Measurements from ENCODE around the gene PSD2. TPM values are rescaled to one million over a fixed set of nuclear protein-coding genes. Genes with fewer than 3 reads are reported as not detected.

The PSD2 gene
- total RNA-seq, 1 experiment from 2014 or later: 0.05 TPM

GRCh38 chr5:139848508-139849100, 53.0 kb downstream of the PSD2 start:
- H3K9me3 ChIP-seq (ENCODE audit: control insufficient read depth, insufficient read depth, low read depth, low read length): no peaks in the 10 kb centered on the region
- TF ChIP-seq POLR2AphosphoS5 (IDR thresholded peaks at IDR 0.05; ENCODE audit: low read depth, low read length): no peak
- TF ChIP-seq SIN3A (IDR thresholded peaks at IDR 0.05; ENCODE audit: borderline replicate concordance, insufficient read depth, low read depth, low read length): no peak
- no peak for TF ChIP-seq CTCF (IDR thresholded peaks at IDR 0.05)
- no peak for TF ChIP-seq REST (IDR thresholded peaks at IDR 0.05; ENCODE audit: insufficient read depth in 1 of 2, low read depth in 2 of 2, low read length in 1 of 2)
- no peak for TF ChIP-seq TCF7L2 (IDR thresholded peaks at IDR 0.05; ENCODE audit: low read depth, low read length)
- H3K36me3 ChIP-seq (ENCODE audit: control insufficient read depth, insufficient read depth, low read length): no peaks in the 10 kb centered on the region
- ChIA-PET CTCF (no interaction called here), POLR2A (no interaction called here)
- DNase-seq (ENCODE audit: low read depth, low spot score) (no peak), ATAC-seq (no peak)
- peak overlapping the region in 1 of 2 experiments; percentile 6; a peak in 1 of 4 replicates for H3K4me3 ChIP-seq (ENCODE audit: low read depth in 2 of 2, low read length in 2 of 2)
- no peak overlapping the region for H3K27ac ChIP-seq (ENCODE audit: low read length)
- BruUV-seq (replicated peaks): no TSS peak
- in situ Hi-C loops (cut with HindIII; ENCODE audit: low pct_unique_long_range_greater_than_20kb, low sequenced_read_pairs) (no loop called here), intact Hi-C loops (cut with micrococcal nuclease; ENCODE audit: unreplicated experiment) (no loop called here)
- no peaks in the 10 kb centered on the region for H3K4me1 ChIP-seq (ENCODE audit: control insufficient read depth, insufficient read depth, low read length)
- H3K27me3 ChIP-seq (ENCODE audit: control insufficient read depth, insufficient read depth, low read length): no peaks in the 10 kb centered on the region

- TF ChIP-seq TCF7L2 (IDR thresholded peaks at IDR 0.05; ENCODE audit: low read depth, low read length): no peak
- ATAC-seq (no peak), DNase-seq (ENCODE audit: low read depth, low spot score) (no peak)
- no peak overlapping the region for H3K4me3 ChIP-seq (ENCODE audit: low read depth in 2 of 2, low read length in 2 of 2)
- ChIA-PET POLR2A (no interaction called here), CTCF (interaction anchor here (0.7 to 0.8 kb wide), 2 partner anchors 15 to 86 kb away, joined by 3 to 4 read pairs; no protein-coding TSS in a partner anchor)
- H3K27me3 ChIP-seq (ENCODE audit: control insufficient read depth, insufficient read depth, low read length): no peaks in the 10 kb centered on the region
- in situ Hi-C loops (cut with HindIII; ENCODE audit: low pct_unique_long_range_greater_than_20kb, low sequenced_read_pairs): no loop called here
- no peaks in the 10 kb centered on the region for H3K36me3 ChIP-seq (ENCODE audit: control insufficient read depth, insufficient read depth, low read length)
- H3K9me3 ChIP-seq (ENCODE audit: control insufficient read depth, insufficient read depth, low read depth, low read length): no peaks in the 10 kb centered on the region
- no peaks in the 10 kb centered on the region for H3K4me1 ChIP-seq (ENCODE audit: control insufficient read depth, insufficient read depth, low read length)
- no TSS peak for BruUV-seq (replicated peaks)
- no peak overlapping the region for H3K27ac ChIP-seq (ENCODE audit: low read length)
- intact Hi-C loops (cut with micrococcal nuclease; ENCODE audit: unreplicated experiment): no loop called here
Observed at GRCh38 chr5:139849501-139849900, 53.9 kb downstream of the PSD2 start.

- Histone ChIP-seq H3K27me3 (ENCODE audit: control insufficient read depth, insufficient read depth, low read length) (no peaks in the 10 kb centered on the region), H3K4me3 (ENCODE audit: low read depth in 2 of 2, low read length in 2 of 2) (no peak overlapping the region), H3K27ac (ENCODE audit: low read length) (no peak overlapping the region), H3K9me3 (ENCODE audit: control insufficient read depth, insufficient read depth, low read depth, low read length) (no peaks in the 10 kb centered on the region), H3K36me3 (ENCODE audit: control insufficient read depth, insufficient read depth, low read length) (no peaks in the 10 kb centered on the region), H3K4me1 (ENCODE audit: control insufficient read depth, insufficient read depth, low read length) (no peaks in the 10 kb centered on the region)
- CTCF ChIA-PET: interaction anchor here (0.8 kb wide), 1 partner anchor 86 kb away, joined by 4 read pairs; no protein-coding TSS in a partner anchor
- TF ChIP-seq REST (IDR thresholded peaks at IDR 0.05; ENCODE audit: insufficient read depth in 1 of 2, low read depth in 2 of 2, low read length in 1 of 2): no peak
- no peak for TF ChIP-seq POLR2AphosphoS5 (IDR thresholded peaks at IDR 0.05; ENCODE audit: low read depth, low read length)
- TF ChIP-seq SIN3A (IDR thresholded peaks at IDR 0.05; ENCODE audit: borderline replicate concordance, insufficient read depth, low read depth, low read length): no peak
- BruUV-seq (replicated peaks): no TSS peak
- in situ Hi-C loops (cut with HindIII; ENCODE audit: low pct_unique_long_range_greater_than_20kb, low sequenced_read_pairs): no loop called here
- DNase-seq (ENCODE audit: low read depth, low spot score): no peak
- POLR2A ChIA-PET: no interaction called here
- intact Hi-C loops (cut with micrococcal nuclease; ENCODE audit: unreplicated experiment): no loop called here
- peak; percentile 12; the same call in 1 of the 2 replicates for ATAC-seq
Observed at GRCh38 chr5:139849942-139850341, 54.3 kb downstream of the PSD2 start.
